Tibial nerve (tissue), 4 donors: Measurements from ENCODE around the gene MTMR2.

Experiments
- CTCF ChIP-seq, 5 experiments: fragments of 200-600 bp in 3 of 5; fragments of 450-650 bp in 2 of 5; sonication (generic) in 3 of 5; IDR thresholded peaks; one replicate each; pipeline ENCODE4 v1.5.1; 2016 to 2019; ENCODE audit warnings: antibody characterized with exemption in 5 of 5, mild to moderate bottlenecking in 3 of 5, moderate library complexity in 2 of 5
- EP300 ChIP-seq, 2 donors: sonication (generic); formaldehyde crosslinking; IDR thresholded peaks; one replicate each; pipeline ENCODE4 v1.6.1; 2017; ENCODE audit warnings: antibody characterized with exemption in 2 of 2, mild to moderate bottlenecking in 1 of 2
- POLR2A ChIP-seq, 2 donors: fragments of 450-650 bp; IDR thresholded peaks; one replicate each; pipeline ENCODE4 v1.6.1; 2017; ENCODE audit warnings: antibody characterized with exemption in 2 of 2, mild to moderate bottlenecking in 2 of 2, moderate library complexity in 2 of 2

GRCh38 chr11:95883381-95883780 is 40.5 kb downstream of the MTMR2 start:
- TF ChIP-seq POLR2A (IDR thresholded peaks at IDR 0.05) (no peak), CTCF (IDR thresholded peaks at IDR 0.05) (no peak), EP300 (IDR thresholded peaks at IDR 0.05) (no peak)
